Ovary (tissue), 3 donors: ENCODE data around the gene TGFBR1.

Experiments used
- POLR2A ChIP-seq: fragments of 450-650 bp; IDR thresholded peaks from one replicate; pipeline ENCODE4 v1.6.1; 2017; ENCODE audit warnings: antibody characterized with exemption, mild to moderate bottlenecking, moderate library complexity
- TF ChIP-seq, protein P1 (sequence below), 3 donors: fragments of 450-650 bp in 2 of 3; fragments of 200-600 bp in 1 of 3; IDR thresholded peaks; one replicate each; pipeline versions ENCODE4 v1.5.1 to v1.8.0; 2016 to 2022; ENCODE audit warnings: antibody characterized with exemption in 3 of 3, mild to moderate bottlenecking in 1 of 3
- donor health status: DM: no; HTN: no; CAD: no.

DNA sequence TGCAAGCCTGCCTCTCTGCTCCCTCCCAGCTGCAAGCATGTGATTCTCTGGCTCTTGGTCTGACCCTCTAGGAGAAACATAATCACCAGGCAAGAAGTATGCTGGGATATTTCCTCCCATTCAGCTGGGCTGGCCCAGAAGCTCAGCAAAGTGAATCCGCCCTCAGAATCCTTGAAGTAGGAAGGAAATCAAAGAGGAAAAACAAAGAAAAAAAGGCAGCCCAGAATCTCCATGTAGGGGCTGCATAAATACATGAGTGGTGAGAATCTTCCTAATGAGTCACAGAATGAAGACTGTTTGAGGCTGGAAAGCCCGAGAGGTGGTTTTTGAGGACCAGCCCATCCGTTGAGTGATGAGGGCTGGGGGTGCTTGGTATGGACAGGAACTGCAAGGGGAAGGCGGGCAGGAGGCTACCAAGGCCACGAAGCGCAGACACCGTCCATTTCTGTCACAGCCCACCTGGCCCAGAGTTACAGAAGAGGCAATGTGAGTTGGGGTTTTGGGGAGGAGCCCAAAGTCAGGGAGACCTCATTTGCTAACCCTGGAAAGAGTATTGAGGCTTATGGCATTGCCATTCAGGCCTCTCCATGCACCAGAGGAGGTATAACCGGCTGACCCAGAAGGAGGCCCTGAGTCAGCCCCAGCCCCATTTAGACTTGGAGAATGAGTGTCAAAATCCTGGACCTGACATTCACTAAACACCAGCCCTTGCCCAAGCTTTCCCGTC is 33.4 kb upstream of the TGFBR1 start:
- TF ChIP-seq, protein P1, sequence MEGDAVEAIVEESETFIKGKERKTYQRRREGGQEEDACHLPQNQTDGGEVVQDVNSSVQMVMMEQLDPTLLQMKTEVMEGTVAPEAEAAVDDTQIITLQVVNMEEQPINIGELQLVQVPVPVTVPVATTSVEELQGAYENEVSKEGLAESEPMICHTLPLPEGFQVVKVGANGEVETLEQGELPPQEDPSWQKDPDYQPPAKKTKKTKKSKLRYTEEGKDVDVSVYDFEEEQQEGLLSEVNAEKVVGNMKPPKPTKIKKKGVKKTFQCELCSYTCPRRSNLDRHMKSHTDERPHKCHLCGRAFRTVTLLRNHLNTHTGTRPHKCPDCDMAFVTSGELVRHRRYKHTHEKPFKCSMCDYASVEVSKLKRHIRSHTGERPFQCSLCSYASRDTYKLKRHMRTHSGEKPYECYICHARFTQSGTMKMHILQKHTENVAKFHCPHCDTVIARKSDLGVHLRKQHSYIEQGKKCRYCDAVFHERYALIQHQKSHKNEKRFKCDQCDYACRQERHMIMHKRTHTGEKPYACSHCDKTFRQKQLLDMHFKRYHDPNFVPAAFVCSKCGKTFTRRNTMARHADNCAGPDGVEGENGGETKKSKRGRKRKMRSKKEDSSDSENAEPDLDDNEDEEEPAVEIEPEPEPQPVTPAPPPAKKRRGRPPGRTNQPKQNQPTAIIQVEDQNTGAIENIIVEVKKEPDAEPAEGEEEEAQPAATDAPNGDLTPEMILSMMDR (IDR thresholded peaks at IDR 0.05), result no peak
- TF ChIP-seq POLR2A, result no peak
